ENCODE data around the gene AKAP7. TPM values are rescaled to one million over a fixed set of nuclear protein-coding genes. Genes with fewer than 3 reads are reported as not detected.

AKAP7 gene
- total RNA-seq, 4 donors from 2014 or later, result 2.1 to 11.4 (median 4.4) TPM

- TF ChIP-seq POLR2A (IDR thresholded peaks at IDR 0.05), result no peak
- TF ChIP-seq, protein P1, sequence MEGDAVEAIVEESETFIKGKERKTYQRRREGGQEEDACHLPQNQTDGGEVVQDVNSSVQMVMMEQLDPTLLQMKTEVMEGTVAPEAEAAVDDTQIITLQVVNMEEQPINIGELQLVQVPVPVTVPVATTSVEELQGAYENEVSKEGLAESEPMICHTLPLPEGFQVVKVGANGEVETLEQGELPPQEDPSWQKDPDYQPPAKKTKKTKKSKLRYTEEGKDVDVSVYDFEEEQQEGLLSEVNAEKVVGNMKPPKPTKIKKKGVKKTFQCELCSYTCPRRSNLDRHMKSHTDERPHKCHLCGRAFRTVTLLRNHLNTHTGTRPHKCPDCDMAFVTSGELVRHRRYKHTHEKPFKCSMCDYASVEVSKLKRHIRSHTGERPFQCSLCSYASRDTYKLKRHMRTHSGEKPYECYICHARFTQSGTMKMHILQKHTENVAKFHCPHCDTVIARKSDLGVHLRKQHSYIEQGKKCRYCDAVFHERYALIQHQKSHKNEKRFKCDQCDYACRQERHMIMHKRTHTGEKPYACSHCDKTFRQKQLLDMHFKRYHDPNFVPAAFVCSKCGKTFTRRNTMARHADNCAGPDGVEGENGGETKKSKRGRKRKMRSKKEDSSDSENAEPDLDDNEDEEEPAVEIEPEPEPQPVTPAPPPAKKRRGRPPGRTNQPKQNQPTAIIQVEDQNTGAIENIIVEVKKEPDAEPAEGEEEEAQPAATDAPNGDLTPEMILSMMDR (IDR thresholded peaks at IDR 0.05), result no peak
- WGBS, 2 donors, result 94 to 100% methylated on average over 2 of the region's 2 CpGs
- Histone ChIP-seq H3K36me3 (peaks cover 0 to 3% (median 0%) of the 10 kb centered on the region in 3 donors), H3K4me1 (no peaks in the 10 kb centered on the region), H3K9me3 (no peaks in the 10 kb centered on the region), H3K27ac (no peak overlapping the region), H3K27me3 (no peaks in the 10 kb centered on the region), H3K4me3 (no peak overlapping the region)
- no peak for DNase-seq
- intact Hi-C loops (cut with DNase I), result no loop called here
Observed at GRCh38 chr6:131286469-131287040, 151.3 kb downstream of the AKAP7 start.

DNA sequence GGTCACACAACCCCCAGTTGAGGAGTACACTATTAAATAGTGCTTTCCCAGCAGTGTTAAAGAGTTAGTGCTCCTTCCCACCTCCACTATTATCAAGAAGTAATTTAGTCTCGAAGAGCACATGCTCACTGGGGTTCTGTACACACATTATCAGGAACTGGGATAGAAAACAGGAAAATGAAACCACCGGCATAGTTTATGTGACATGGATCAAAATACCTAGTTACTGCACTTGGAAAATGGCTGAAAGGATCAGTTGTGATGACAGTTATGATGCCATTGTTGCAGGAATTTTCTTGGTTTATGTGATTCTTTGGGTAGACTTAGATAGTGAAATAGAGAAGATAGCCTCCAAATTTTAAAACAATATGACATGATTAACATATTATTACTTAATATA, 152.9 kb downstream of the AKAP7 start:
- intact Hi-C loops (cut with DNase I), result no loop called here
- Histone ChIP-seq H3K9me3 (no peaks in the 10 kb centered on the region), H3K27ac (no peak overlapping the region), H3K27me3 (no peaks in the 10 kb centered on the region), H3K4me3 (no peak overlapping the region), H3K36me3 (peaks cover 0 to 3% (median 0%) of the 10 kb centered on the region in 3 donors), H3K4me1 (no peaks in the 10 kb centered on the region)
- no peak for DNase-seq
- TF ChIP-seq, protein P1 (IDR thresholded peaks at IDR 0.05), result no peak
- TF ChIP-seq POLR2A (IDR thresholded peaks at IDR 0.05), result no peak
- WGBS, 2 donors, result 79 to 83% methylated on average over 2 of the region's 2 CpGs

GRCh38 chr6:131290955-131291354, 155.7 kb downstream of the AKAP7 start:
- Histone ChIP-seq H3K36me3 (no peaks in the 10 kb centered on the region), H3K4me1 (no peaks in the 10 kb centered on the region), H3K27me3 (no peaks in the 10 kb centered on the region), H3K27ac (no peak overlapping the region), H3K9me3 (no peaks in the 10 kb centered on the region), H3K4me3 (no peak overlapping the region)
- intact Hi-C loops (cut with DNase I), result no loop called here
- 83 to 85% methylated on average over 3 to 4 of the region's 4 CpGs for WGBS, 2 donors
- no peak for DNase-seq
- no peak for TF ChIP-seq POLR2A (IDR thresholded peaks at IDR 0.05)
- TF ChIP-seq, protein P1 (IDR thresholded peaks at IDR 0.05), result no peak

DNA sequence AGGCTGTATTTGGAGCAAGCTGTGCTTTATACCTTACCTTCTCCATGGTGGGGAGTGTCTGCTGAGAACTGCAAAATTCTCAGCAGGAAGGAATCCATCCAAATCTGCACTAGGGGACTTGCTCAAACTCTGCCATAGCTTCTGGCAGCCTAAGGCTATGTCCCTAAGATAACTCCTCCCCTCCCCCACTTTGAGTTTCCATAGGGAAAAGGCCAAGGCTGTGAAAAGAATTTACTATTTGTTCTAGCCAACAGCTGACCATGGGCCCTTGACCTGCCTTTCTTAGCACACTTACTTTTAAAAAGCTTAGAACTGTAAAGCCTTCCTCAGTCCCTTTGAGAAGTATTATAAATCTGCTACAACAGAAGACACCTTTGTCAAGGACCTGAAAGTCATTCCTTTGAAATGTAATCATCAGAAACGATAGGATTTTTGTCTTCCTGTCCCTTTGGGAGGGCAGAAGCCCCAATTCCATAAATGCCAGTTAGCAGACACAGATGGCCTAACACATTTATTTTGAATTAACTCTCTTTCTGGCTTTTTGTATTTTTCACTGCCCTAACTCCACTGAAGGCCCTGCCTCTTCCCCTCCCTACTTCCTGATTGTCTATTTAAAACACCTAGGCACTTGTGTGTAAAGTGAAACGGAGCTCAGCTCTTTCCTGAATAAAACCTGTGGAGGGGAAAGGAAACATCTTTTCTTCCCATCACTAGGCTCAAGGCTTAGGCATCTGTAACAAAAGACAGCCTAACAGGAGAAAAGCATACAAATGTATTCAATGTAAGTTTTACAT, 157.1 kb downstream of the AKAP7 start:
- Histone ChIP-seq H3K4me3 (no peak overlapping the region), H3K4me1 (no peaks in the 10 kb centered on the region), H3K36me3 (no peaks in the 10 kb centered on the region), H3K27me3 (no peaks in the 10 kb centered on the region), H3K9me3 (no peaks in the 10 kb centered on the region), H3K27ac (no peak overlapping the region)
- intact Hi-C loops (cut with DNase I), result no loop called here
- TF ChIP-seq, protein P1 (IDR thresholded peaks at IDR 0.05), result no peak
- no peak for TF ChIP-seq POLR2A (IDR thresholded peaks at IDR 0.05)
- DNase-seq, result no peak
- 36 to 47% methylated on average over 2 of the region's 2 CpGs for WGBS, 2 donors

DNA sequence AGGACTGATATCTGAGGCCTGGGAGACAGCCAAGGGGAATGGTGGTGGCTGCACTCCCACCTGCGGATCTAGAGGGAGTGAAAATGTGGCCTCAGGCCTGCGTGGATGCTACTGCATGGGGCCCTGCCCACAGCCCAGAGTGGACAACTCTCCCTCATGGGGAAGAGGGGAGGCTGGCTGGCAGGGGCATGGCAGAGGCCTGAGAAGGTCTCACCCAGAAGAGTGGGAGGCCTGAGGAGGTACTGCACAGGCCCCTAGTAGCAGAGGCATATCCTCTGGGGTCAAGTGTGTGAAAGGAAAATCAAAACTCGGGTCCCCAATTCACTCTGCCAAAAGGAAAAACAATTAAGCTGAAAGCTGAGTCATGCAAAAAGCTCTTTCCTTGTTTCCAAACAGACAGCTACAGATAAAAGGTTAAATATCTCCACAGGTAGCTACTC, 158.2 kb downstream of the AKAP7 start:
- 9 to 19% methylated on average over 1 of the region's 3 CpGs for WGBS, 2 donors
- TF ChIP-seq, protein P1 (IDR thresholded peaks at IDR 0.05), result no peak
- TF ChIP-seq POLR2A (IDR thresholded peaks at IDR 0.05), result no peak
- no peaks in the 10 kb centered on the region for H3K27me3 ChIP-seq
- no peak overlapping the region for H3K27ac ChIP-seq
- H3K4me1 ChIP-seq, result no peaks in the 10 kb centered on the region
- no peaks in the 10 kb centered on the region for H3K9me3 ChIP-seq
- intact Hi-C loops (cut with DNase I), result no loop called here
- DNase-seq, result no peak
- no peaks in the 10 kb centered on the region for H3K36me3 ChIP-seq
- no peak overlapping the region for H3K4me3 ChIP-seq

Measured in esophagus squamous epithelium (tissue), 5 donors.